Activated CD4-positive, alpha-beta T cell treated with anti-CD3 and anti-CD28 coated beads for 1 hour (primary cell): ENCODE results near the gene SMOC2.
"Not testable (repeated sequence)": the region's sequence is repeated elsewhere in the genome, so short reads cannot be mapped to it uniquely, and the experiment has no call there.

Source experiments
- DNase-seq: peaks from one replicate; pipeline ENCODE4 v3.0.0-alpha.2; 2020

The SMOC2 gene

DNA sequence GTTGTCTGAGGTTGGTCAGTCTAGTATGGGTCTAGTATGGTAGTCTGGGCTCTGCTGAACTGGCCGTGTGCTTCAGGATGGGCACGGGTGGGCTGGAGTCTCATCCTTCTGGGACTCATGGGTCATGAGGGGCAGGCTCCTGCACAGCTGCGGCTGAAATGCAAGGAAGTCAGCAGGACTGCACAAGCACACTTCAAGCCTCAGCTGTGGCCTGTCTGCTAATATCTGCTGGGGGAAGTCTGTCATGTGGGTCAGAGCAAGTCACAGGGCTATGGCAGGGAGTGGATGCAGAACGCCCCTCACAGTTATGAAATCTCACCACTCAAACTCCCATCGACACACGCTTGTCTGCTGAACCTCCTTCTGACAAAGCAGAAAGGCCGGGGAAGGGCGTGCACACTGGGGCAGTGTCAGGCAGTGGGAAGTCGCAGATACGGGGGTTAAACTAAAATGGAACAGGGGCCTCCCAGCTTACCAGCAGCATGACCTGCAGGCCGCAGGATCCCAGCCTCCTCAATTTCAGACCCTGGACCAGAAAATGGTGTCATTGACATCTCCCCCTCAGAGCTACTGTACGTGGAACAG is 229.5 kb downstream of the SMOC2 start:
- no peak for DNase-seq

DNA sequence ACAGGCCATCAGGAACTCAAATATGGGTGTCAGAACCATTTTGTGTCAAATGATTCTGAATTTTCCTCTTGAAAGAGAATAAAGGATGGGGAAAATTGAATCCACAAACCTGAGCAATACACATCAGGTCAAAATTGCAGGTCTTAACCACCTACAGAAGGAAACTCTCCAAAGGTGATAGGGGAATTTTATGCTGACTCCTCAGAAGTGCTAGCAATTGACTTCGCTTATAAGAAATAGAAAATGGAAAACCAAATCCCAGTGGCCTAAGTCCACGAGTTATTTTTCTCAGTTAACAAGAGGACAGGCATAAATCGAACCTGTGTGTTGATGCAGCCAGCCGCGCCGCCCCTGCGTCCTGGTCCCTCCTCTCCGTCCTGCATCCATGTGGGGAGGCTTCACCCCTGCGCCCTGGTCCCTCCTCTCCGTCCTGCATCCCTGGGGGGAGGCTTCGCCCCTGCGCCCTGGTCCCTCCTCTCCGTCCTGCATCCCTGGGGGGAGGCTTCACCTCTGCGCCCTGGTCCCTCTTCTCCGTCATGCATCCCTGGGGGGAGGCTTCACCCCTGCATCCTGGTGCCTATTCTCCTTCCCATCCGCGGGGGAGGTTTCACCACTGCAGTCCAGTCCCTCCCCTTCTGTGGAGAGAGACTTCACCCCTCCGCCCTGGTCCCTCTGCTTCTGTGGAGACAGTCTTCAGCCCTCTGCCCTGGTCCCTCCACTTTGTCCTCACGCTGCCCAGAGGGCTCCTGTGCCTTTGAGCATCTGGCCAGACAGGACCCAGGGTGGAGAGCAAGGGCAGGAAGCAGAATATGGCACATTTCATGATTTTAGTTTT is 230.3 kb downstream of the SMOC2 start:
- DNase-seq = no peak

DNA sequence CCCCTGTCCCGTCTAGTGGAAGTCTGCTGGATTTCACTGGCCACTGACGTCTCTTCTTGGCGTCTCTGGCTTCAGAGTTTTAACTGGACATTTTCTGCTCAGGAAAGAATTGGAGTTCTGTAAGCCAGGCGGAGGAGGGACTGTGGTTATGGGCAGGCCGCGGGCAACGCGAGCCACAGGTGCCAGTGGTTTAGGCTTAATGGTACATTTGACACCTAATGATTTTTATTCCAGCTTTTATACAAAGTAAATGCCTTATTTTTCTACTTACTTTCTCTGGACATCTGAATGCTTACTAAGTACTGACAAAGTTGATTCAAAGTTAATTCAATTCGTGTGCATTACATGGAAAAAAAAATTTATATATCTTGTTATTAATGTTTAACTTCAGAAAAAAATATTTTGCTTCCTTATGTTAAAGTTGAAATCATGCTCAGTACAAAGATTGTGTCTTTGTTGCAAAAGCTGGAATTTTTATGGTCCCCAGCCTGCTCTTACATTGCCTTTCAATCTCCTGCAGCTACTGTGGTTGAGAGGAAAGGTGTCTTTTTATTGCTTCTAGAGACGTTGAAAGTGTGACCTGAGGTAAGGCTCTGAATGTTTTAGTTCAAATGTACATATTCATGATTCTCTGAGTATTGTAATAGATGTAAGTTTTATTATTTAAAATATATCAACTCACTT is 231.0 kb downstream of the SMOC2 start:
- DNase-seq = no peak

- DNase-seq = no peak
Observed at GRCh38 chr6:168674595-168674994, 233.6 kb downstream of the SMOC2 start.

GRCh38 chr6:168675375-168675774 is 234.4 kb downstream of the SMOC2 start:
- no peak for DNase-seq

- DNase-seq = no peak
Observed at GRCh38 chr6:168675933-168676551, 235.1 kb downstream of the SMOC2 start.

- DNase-seq = no peak
Observed at GRCh38 chr6:168676552-168677322, 235.8 kb downstream of the SMOC2 start.

DNA sequence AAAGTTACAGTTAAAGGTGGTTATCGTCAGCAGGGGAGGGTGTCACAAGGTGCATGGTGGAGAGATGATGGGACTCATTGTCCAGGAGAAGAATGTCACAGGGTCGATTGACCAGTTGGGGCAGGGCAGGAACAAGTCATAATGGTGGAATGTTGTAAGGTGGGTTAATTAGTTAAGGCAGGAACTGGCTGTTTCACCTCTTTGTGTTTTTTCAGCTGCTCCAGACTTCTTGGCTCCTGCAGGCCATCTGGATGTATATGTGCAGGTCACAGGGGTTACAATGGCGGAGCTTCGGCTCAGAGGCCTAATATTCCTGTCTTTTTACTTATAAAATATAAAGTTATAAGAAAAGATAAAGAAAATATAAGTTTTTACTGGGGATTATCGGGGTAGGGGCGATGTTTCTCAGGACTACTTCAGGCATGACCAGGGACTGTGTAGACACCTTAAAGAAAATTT is 236.4 kb downstream of the SMOC2 start:
- not testable (repeated sequence) for DNase-seq

DNA sequence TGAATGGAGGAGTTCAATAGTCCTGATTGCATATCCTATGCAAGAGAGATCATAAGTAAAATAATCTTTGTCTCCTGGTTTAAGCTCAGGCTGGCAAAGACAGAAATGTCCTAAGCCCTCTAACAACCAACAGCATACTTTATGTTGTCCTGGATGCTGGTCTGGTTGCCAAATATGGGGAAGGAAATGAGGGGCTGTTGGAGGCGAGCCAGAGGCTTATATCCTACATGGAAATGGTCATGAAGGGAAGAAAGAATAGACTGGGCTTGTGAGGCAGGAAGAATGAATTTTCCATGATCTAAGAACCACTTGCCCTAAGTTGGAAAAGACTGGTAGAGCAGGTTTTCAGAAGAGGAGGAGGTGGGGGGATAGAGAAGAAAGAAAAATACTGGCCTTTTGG is 237.1 kb downstream of the SMOC2 start:
- DNase-seq = no peak

DNA sequence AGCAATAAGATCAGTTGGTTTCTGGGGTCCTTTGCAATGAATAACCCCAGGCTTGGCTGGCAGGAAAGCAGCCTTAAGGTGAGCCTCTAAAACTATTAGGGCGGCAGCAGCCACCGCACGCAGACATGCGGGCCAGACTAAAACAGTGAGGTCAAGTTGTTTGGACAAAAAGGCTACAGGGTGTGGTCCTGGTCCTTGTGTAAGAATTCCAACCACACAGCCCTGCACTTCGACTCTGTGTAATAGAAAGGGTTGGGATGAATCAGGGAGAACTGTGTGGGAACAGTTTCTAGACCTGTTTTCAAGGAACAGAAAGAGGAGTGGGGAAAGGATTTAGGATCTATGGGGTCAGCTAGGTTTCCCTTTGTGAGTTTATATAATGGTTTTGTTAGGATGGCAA is 237.6 kb downstream of the SMOC2 start:
- DNase-seq = no peak

DNA sequence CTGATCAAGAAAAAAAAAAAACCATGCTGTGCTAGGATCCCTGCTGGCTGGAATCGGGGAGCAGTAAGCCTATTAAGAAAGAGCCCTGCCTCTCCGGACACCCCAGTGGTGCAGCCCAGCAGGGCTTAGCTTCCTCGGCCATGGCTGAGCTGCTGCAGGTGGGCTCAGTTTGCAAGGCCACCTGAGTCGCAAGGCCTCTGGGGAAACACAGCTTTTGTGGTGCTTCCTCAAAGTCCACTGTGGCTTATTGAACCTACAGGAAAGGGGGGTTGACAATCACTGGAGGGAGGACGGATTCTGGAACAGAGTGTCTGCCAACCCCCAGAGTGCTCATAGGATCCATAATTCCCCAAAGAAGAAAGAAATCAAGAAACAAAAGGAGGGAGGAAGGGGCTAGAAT is 240.8 kb downstream of the SMOC2 start:
- DNase-seq = no peak

- DNase-seq = no peak
Observed at GRCh38 chr6:168683621-168684020, 242.6 kb downstream of the SMOC2 start.

- no peak for DNase-seq
Observed at GRCh38 chr6:168684471-168684870, 243.5 kb downstream of the SMOC2 start.

DNA sequence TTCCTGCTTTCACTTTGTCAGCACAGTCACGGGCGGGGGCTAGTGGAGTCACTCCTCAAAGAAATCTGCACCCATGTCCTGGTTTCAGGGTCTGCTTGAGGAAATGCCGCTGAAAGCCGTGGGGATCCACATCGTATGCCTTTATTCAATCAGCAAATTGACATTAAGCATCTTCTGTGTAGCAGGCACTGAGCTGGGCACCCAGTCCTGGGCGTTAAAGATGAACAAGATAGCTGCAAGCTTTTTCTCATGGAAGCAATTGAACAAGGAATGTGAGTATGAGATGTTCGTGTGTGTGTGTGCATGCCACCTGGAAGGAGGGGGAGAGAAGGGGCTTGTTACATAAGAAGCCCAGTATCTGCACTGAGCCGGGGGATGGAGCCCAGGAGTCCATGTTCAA is 243.9 kb downstream of the SMOC2 start:
- no peak for DNase-seq

- no peak for DNase-seq
Observed at GRCh38 chr6:168686029-168686738, 245.2 kb downstream of the SMOC2 start.

GRCh38 chr6:168686831-168687730 is 246.1 kb downstream of the SMOC2 start:
- DNase-seq = no peak

GRCh38 chr6:168690271-168690670 is 249.3 kb downstream of the SMOC2 start:
- DNase-seq = no peak

DNA sequence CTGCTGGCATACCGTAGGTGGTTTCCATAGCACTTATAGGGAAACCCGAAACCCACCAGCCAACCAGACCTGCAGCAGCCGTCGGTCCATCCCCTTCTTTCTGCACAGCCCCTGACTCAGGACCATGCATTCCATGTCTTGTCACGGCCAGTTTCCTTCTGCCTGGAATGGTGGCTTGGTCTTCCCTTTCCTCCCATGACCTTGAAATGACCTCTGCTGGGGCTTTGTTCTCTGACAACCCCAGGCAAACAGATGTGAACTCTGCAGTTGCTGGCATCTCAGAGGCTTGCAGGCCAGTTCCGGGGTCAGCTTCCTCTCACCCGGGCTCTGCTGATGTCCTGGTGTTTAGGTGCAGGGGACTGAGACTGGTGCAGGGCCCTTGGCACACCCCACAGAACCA is 250.8 kb downstream of the SMOC2 start:
- DNase-seq = no peak

DNA sequence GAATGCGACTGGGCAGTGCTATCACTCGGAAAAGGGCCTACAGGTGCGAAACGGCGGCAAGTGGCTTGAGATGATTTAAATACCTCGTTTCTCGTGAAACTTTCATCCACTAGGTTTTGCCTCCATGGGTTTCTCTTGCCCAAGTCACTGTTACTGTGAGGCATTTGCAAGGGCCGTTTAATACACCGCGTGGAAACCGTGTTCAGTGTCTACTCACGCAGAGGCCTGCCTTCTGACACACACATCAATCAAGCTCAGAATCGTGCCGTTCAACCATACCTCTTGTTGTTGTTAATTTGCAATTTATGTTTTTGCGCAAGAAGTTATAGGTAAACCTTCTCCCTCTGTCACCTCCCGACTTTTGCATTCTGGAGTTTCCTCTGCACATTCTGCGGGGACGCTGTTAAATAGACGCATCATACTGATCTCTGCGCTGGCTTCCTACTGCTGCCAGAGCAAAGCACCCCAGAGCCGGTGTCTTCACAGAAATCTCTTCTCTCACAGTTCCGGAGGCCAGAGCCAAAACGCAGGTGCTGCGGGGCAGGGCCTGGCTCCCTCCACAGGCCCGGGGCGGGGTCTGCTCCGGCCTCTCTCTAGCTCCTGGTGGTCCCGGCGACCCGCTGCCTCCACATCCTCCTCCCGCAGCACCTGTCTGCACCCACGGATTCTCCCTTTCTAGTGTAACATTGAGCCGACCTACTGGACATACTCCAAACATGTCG is 251.4 kb downstream of the SMOC2 start:
- DNase-seq = no peak

DNA sequence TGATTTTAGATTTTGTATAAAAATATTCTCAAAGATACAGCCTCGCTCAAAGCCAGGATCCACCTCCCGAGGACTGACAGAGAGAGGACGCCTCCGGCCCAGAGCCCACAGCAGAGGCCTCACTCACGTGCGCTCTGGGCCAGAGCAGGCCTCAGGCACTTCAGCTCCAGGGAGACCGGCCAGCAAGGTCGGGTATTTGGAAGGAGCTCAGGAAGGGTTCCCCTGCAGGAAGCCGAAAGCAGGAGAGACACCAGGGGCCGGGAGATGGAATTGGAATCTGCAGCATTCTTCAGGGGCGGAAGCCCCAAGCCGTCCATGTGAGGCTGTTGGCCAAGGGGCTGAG is 251.9 kb downstream of the SMOC2 start:
- not testable (repeated sequence) for DNase-seq
